ENCODE measurements around the gene CARD14. TPM values are rescaled to one million over a fixed set of nuclear protein-coding genes. Genes with fewer than 3 reads are reported as not detected.
A peak's percentile ranks its signal among the peaks of the same experiment; 100 is the strongest.
"Not testable (repeated sequence)": the region's sequence is repeated elsewhere in the genome, so short reads cannot be mapped to it uniquely, and the experiment has no call there.

Gene CARD14
- total RNA-seq, 1 experiment from 2014 or later, result 0.15 TPM

GRCh38 chr17:80248894-80249710 is 79.3 kb downstream of the CARD14 start:
- no peak for DNase-seq (ENCODE audit: low spot score)

- no peak for DNase-seq (ENCODE audit: low spot score)
Observed at GRCh38 chr17:80251966-80252365, 82.1 kb downstream of the CARD14 start.

- DNase-seq (ENCODE audit: low spot score), result no peak
Observed at GRCh38 chr17:80252871-80253270, 83.0 kb downstream of the CARD14 start.

GRCh38 chr17:80253631-80254395 is 84.0 kb downstream of the CARD14 start:
- no peak for DNase-seq (ENCODE audit: low spot score)

- peak; percentile 99 for DNase-seq (ENCODE audit: low spot score)
Observed at GRCh38 chr17:80254396-80255251, 84.8 kb downstream of the CARD14 start.

GRCh38 chr17:80256034-80256350 is 86.2 kb downstream of the CARD14 start:
- no peak for DNase-seq (ENCODE audit: low spot score)

- no peak for DNase-seq (ENCODE audit: low spot score)
Observed at GRCh38 chr17:80257716-80258213, 87.9 kb downstream of the CARD14 start.

- DNase-seq (ENCODE audit: low spot score), result not testable (repeated sequence)
Observed at GRCh38 chr17:80258296-80258695, 88.5 kb downstream of the CARD14 start.

Other genes with a start within 250 kb of the CARD14 start
- 26.3 and 26.6 TPM in 2 replicates for gene TBC1D16, start 134.2 kb upstream of the CARD14 start, total RNA-seq (2014; rRNA removed; shearing (Covaris generic))
- gene CCDC40, start 133.4 kb upstream of the CARD14 start, total RNA-seq (2014; rRNA removed; shearing (Covaris generic)), result 2.8 and 3.8 TPM in 2 replicates
- gene GAA, start 68.4 kb upstream of the CARD14 start, total RNA-seq (2014; rRNA removed; shearing (Covaris generic)), result 40.9 and 45.7 TPM in 2 replicates
- gene EIF4A3, start 22.9 kb upstream of the CARD14 start, total RNA-seq (2014; rRNA removed; shearing (Covaris generic)), result 156 and 178 TPM in 2 replicates
- gene SGSH, start 50.3 kb downstream of the CARD14 start, total RNA-seq (2014; rRNA removed; shearing (Covaris generic)), result 8.5 and 12.3 TPM in 2 replicates
- 2.4 and 3.6 TPM in 2 replicates for gene SLC26A11, start 50.4 kb downstream of the CARD14 start, total RNA-seq (2014; rRNA removed; shearing (Covaris generic))
- 56.6 and 65.7 TPM in 2 replicates for gene RNF213, start 90.8 kb downstream of the CARD14 start, total RNA-seq (2014; rRNA removed; shearing (Covaris generic))
- 33.6 and 40.7 TPM in 2 replicates for gene ENDOV, start 245.1 kb downstream of the CARD14 start, total RNA-seq (2014; rRNA removed; shearing (Covaris generic))

All from H4 (cell line).